ENCODE data around the gene TREX2.

DNA sequence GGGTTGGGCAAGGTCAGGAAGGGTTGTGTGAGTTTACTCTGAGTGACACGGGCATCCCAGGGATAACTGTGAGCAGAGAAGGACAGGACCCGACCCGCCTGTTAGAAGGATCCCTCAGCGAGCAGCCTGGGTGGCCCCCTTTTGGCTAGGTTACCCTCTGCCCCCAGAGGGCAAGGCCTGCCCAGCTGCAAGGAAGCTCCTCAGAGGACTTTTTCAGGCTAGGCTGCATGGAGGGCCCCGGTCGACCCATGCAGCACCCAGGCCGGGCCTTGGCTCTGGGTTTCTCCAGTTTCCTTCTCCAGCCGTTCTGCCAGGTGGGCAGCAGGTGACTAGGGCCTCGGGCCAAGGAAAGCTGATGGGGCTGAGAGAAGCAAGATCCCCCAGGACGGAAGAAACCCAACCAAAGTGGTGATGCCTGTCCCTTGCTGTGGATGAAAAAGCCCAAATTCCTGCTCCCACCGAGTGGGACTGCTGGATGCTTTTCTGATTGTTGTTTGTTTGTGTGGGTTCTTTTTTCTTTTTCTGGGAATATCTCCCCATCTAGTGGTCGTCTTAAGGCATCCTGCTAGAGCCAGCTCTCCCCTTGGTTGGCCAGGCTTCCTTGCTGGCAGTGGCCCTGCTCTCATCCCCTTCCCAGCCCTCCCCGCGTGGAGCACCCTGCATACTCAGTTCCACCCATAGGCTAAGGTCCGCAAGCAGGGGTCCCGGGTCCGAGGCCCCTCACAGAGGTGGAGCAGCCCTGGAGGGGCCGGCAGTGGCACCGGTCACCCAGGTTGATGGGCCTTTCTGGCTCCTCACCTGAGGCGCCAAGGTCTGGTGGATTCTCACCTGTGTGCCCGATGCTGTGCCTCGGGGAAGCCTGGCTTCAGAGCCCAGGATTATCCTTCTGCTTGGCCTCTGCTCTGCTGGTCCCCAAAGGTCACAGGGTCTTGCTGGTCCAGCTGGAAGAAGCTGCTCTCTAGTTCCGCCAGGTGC, 32.8 kb downstream of the TREX2 start:
- TF ChIP-seq POLR2A (IDR thresholded peaks at IDR 0.05), result no peak
- TF ChIP-seq, protein P1, sequence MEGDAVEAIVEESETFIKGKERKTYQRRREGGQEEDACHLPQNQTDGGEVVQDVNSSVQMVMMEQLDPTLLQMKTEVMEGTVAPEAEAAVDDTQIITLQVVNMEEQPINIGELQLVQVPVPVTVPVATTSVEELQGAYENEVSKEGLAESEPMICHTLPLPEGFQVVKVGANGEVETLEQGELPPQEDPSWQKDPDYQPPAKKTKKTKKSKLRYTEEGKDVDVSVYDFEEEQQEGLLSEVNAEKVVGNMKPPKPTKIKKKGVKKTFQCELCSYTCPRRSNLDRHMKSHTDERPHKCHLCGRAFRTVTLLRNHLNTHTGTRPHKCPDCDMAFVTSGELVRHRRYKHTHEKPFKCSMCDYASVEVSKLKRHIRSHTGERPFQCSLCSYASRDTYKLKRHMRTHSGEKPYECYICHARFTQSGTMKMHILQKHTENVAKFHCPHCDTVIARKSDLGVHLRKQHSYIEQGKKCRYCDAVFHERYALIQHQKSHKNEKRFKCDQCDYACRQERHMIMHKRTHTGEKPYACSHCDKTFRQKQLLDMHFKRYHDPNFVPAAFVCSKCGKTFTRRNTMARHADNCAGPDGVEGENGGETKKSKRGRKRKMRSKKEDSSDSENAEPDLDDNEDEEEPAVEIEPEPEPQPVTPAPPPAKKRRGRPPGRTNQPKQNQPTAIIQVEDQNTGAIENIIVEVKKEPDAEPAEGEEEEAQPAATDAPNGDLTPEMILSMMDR (IDR thresholded peaks at IDR 0.05), result no peak

Measured in heart left ventricle (tissue), 13 donors.